WERI-Rb-1 (cell line): ENCODE measurements around the gene SMYD1.

ENCODE experiments used
- DNase-seq: peaks from one replicate; pipeline ENCODE4 v3.0.0-alpha.2; 2020
- H3K27ac ChIP-seq: fragments of 250-450 bp; sonication (Bioruptor Pico); 2 replicates; pipeline ENCODE4 v1.5.1; 2020; ENCODE audit warnings: mild to moderate bottlenecking, moderate library complexity
- H3K27me3 ChIP-seq: fragments of 250-450 bp; sonication (Bioruptor Pico); 2 replicates; pipeline ENCODE4 v1.5.1; 2021; ENCODE audit warnings: mild to moderate bottlenecking, low read depth, moderate library complexity; ENCODE audit not compliant: insufficient read depth, severe bottlenecking
- H3K36me3 ChIP-seq: fragments of 250-450 bp; sonication (Bioruptor Pico); 2 replicates; pipeline ENCODE4 v1.5.1; 2020; ENCODE audit warnings: mild to moderate bottlenecking, moderate library complexity
- H3K4me3 ChIP-seq: 2 replicates; pipeline ENCODE4 v1.5.1; 2011; ENCODE audit warnings: low read depth, mild to moderate bottlenecking, control low read depth, low read length
- H3K9me3 ChIP-seq: fragments of 250-450 bp; sonication (Bioruptor Pico); 2 replicates; pipeline ENCODE4 v1.5.1; 2021; ENCODE audit warnings: mild to moderate bottlenecking, moderate library complexity; ENCODE audit not compliant: severe bottlenecking
- CTCF ChIP-seq: IDR thresholded peaks from 2 replicates; pipeline ENCODE4 v1.5.1; 2011; ENCODE audit warnings: low read depth, mild to moderate bottlenecking, control low read depth, inconsistent platforms, low read length

Gene SMYD1

DNA sequence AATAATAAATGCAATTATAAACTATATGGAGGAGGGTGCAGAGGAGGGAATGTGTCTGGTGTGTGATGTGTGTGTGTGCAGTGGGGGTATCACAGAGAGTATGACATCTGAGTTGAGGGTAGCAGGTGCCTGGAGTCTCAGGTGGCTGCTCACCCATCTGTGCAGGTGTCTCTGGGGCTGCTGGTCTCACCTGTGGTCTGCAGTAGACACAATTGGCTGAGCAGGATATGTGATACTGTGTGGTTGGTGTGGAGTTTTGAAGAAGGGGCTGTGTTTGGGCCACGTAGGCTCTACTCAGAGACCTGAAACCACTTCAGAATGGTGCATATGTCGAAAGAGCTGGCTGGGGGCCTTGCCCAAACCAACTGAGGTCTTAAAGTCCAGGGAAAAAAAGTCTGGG is 43.2 kb downstream of the SMYD1 start:
- DNase-seq: no peak
- H3K4me3 ChIP-seq: no peak overlapping the region
- no peak overlapping the region for H3K27ac ChIP-seq
- no peaks in the 10 kb centered on the region for H3K36me3 ChIP-seq
- H3K27me3 ChIP-seq: peaks cover 80% of the 10 kb centered on the region
- no peak for TF ChIP-seq CTCF
- H3K9me3 ChIP-seq: no peaks in the 10 kb centered on the region

DNA sequence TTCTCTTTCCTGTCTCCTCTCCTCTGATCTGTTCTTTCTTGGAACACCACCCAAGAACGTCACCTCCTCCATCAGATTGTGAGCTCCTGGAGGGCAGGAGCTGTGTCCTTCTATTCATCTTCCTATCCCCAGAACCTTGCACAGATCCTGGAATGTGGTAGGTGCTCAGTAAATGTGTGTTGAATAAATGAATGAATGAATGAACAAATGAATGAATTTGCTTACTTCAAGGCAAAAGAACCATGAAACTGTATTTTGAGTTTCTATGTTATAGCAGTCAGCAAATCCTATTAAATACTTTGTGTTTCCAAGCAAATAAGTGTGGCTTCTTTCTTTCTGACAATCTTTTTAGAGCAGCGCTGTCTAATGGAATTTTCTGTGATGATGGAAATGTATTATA is 45.4 kb downstream of the SMYD1 start:
- Histone ChIP-seq H3K27me3 (peaks cover 80% of the 10 kb centered on the region), H3K36me3 (no peaks in the 10 kb centered on the region)

GRCh38 chr2:88114889-88115288 is 47.3 kb downstream of the SMYD1 start:
- Histone ChIP-seq H3K4me3 (no peak overlapping the region), H3K27ac (no peak overlapping the region), H3K27me3 (peaks cover 77% of the 10 kb centered on the region), H3K9me3 (no peaks in the 10 kb centered on the region), H3K36me3 (no peaks in the 10 kb centered on the region)
- no peak for TF ChIP-seq CTCF
- no peak for DNase-seq

More for the DNA sequence above, 45.4 kb downstream of the SMYD1 start:
- H3K27ac ChIP-seq: no peak overlapping the region
- TF ChIP-seq CTCF: no peak
- no peak overlapping the region for H3K4me3 ChIP-seq
- H3K9me3 ChIP-seq: no peaks in the 10 kb centered on the region
- DNase-seq: no peak

- DNase-seq: no peak
- H3K27ac ChIP-seq: no peak overlapping the region
- no peak for TF ChIP-seq CTCF
- H3K36me3 ChIP-seq: no peaks in the 10 kb centered on the region
- H3K27me3 ChIP-seq: peaks cover 80% of the 10 kb centered on the region
- no peak overlapping the region for H3K4me3 ChIP-seq
- no peaks in the 10 kb centered on the region for H3K9me3 ChIP-seq
Observed at GRCh38 chr2:88115825-88116518, 48.3 kb downstream of the SMYD1 start.

GRCh38 chr2:88116669-88117432 is 49.2 kb downstream of the SMYD1 start:
- Histone ChIP-seq H3K9me3 (no peaks in the 10 kb centered on the region), H3K4me3 (no peak overlapping the region), H3K27me3 (peaks cover 83% of the 10 kb centered on the region), H3K36me3 (no peaks in the 10 kb centered on the region), H3K27ac (no peak overlapping the region)
- no peak for TF ChIP-seq CTCF
- no peak for DNase-seq

- Histone ChIP-seq H3K9me3 (no peaks in the 10 kb centered on the region), H3K27ac (no peak overlapping the region), H3K4me3 (no peak overlapping the region), H3K36me3 (no peaks in the 10 kb centered on the region), H3K27me3 (peaks cover 84% of the 10 kb centered on the region)
- no peak for DNase-seq
- TF ChIP-seq CTCF: no peak
Observed at GRCh38 chr2:88117973-88118372, 50.3 kb downstream of the SMYD1 start.
